ENCODE results near the gene FLT4. TPM values are rescaled to one million over a fixed set of nuclear protein-coding genes. Genes with fewer than 3 reads are reported as not detected.
"Not testable (repeated sequence)": the region's sequence is repeated elsewhere in the genome, so short reads cannot be mapped to it uniquely, and the experiment has no call there.

FLT4 gene
- 10 to 100 TPM in 3 of 12 donors, 1 to 10 TPM in 8, not detected in 1; 5.9 to 21.3 (median 7.7) TPM for polyA plus RNA-seq (ENCODE audit: insufficient read length in 12 of 12)
- long read RNA-seq, donor 1 = 0 reads
- long read RNA-seq, donor 2 = 0 reads
- long read RNA-seq, donor 3 = 0 reads
- long read RNA-seq, donor 4 = 0 reads
- long read RNA-seq, donor 5, full-length matches to known transcripts = 1 of 1 reads
- long read RNA-seq, donor 5, partial matches to known transcripts = 0 of 1 reads
- long read RNA-seq, donor 5, other reads (novel, unspliced or antisense) = 0 of 1 reads
- long read RNA-seq, donor 6 = 0 reads
- long read RNA-seq, donor 7 = 0 reads
- long read RNA-seq, donor 8 = 0 reads
- long read RNA-seq, donor 9 = 0 reads
- long read RNA-seq, donor 10, full-length matches to known transcripts = 1 of 1 reads
- long read RNA-seq, donor 10, partial matches to known transcripts = 0 of 1 reads
- long read RNA-seq, donor 10, other reads (novel, unspliced or antisense) = 0 of 1 reads
- long read RNA-seq, donor 11 = 0 reads

DNA sequence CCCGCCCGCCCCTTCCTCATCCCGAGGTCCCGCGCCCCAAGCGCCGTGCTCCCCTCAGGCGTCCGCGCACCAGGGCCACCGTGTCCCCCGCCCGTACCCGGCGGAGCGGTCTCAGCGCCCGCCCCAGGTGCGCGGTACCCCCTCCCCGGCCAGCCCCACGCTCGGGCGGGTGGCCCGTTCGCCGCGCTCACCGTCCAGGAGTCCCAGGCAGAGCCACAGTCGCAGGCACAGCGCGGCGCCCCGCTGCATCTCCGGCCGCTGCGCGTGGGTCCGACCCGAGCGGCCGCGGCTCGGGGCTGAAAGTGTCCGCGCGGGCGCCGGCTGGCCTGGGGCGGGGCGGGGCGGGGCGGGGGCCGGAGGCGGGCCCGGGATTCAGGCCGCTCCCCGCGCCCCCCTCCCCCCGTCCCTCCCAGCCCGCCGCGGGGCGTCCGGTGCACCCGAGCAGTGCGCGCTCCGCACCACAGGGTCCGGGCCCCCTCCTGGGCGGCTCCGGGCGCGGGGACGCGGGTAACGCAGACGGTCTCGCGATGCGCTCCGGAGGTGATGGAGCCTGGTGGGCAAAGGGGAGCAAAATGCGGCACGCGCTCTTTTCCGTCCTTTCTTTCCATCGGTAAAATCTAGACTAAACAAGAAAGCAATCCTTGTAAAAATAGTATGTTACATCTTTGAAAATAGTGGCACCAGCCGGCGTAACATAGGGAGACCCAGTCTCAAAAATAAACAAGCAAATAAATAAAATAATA lies at the start of gene FLT4:
Gene FLT4, minus strand, starts transcription at position 304 of the 743 bp plus-strand sequence. Its CDS starts 55 bp downstream, at position 249.
- DNase-seq = no peak

DNA sequence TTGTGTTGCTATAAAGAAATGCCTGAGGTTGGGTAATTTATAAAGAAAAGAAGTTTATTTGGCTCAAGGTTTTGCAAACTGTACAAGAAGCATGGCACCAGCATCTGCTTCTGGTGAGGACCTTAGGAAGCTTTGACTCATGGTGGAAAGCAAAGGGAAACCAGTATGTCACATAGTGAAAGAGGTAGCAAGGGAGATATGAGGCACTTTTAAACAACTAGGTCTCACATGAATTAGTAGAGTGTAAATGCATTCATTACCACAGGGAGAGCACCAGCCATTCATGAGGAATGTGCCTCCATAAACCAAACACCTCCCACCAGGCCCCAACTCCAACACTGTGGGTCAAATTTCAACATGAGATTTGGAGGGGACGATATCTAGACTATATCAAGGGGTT lies 49.6 kb upstream of the FLT4 start:
- no peak for DNase-seq

GRCh38 chr5:180696116-180696515 lies 46.7 kb upstream of the FLT4 start:
- DNase-seq = no peak

DNA sequence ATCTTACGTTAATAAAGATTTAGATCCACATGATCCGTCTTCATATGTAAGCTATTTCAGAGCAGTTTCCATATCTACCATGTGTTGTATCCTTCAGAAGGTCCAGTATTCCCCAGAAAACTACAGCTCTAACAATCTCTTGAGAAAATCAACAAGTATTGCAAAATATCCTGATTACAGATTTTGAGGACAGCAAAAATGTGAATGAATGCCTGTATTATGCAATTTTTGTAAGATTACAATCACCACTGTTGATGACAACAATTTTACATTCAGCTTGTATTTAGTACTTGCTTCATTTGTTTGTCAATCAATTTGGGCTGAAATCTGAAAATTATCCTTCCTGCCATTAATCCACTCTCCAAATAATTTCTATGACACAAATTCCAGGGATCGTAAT lies 43.0 kb upstream of the FLT4 start:
- no peak for DNase-seq

- no peak for DNase-seq
Measured at GRCh38 chr5:180691046-180691445, 41.6 kb upstream of the FLT4 start.

DNA sequence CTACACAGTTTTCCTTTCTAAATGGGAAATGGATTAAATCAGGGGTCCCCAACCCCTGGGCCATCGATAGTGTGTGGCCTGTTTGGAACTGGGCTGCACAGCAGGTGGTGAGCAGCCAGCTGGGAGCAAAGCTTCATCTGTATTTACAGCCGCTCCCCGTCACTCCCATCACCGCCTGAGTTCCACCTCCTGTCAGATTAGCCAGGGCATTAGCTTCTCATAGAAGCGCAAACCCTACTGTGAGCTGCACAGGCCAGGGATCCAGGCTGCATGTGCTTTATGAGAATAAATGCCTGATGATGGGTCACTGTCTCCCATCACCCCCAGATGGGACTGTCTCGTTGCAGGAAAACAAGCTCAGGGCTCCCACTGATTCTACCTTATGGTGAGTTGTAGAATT lies 41.2 kb upstream of the FLT4 start:
- no peak for DNase-seq

- DNase-seq = no peak
Measured at GRCh38 chr5:180689775-180690174, 40.4 kb upstream of the FLT4 start.

DNA sequence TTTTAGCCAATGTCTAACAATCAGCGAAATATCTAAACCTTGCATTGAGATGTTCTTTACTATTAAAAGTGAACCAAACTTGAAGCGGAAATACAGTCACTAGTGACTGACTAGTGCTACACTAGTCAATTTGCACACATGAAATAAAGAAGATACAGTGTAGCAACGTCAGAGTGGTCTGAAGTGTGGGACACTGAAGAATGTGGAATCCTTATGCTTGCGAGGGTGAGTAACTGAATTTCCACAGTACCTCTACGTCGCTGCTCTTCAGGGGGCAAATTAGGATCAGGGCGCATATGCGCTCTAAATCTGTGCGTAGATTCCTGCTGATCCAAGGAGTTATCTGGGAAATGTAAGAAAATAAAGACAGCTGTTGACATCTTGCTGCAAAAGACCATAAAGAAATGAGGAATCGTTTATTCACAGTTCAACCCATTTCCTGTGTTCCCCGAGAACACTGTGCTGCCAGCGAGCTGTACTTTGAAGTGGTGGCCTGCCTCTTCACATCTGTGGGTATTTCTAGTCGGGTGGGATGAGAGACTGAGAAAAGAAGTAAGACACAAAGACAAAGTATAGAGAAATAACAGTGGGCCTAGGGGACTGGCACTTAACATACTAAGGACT lies 39.8 kb upstream of the FLT4 start:
- DNase-seq = no peak

- no peak for DNase-seq
Measured at GRCh38 chr5:180688330-180689070, 39.1 kb upstream of the FLT4 start.

GRCh38 chr5:180686799-180687198 lies 37.4 kb upstream of the FLT4 start:
- DNase-seq = not testable (repeated sequence)

DNA sequence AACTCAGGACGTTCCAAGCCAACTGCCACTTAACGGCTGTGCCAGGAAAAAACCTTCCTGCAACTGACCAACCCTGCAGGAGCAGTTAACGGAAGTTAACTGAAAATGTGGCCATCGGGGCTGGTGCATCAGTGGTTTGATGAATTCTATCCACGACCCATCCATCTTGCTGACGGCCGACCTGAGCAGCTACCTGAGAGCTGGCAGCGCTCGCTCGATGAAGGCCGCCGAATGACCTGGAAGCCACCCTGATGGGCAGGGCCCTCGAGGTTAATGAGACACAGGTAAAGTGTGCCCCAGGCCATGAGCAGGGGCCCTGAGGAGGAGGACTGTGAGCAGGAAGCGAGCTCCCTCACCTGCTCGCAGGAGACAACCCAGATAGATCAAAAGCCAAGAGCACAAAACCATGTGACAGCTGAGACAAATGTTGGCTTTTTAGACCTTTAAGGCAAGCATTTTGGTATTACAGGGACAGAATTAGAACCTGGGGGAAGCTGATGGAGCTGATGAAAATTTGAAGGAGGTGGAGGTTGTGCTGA lies 35.3 kb upstream of the FLT4 start:
- no peak for DNase-seq

- DNase-seq = no peak
Measured at GRCh38 chr5:180683220-180683922, 34.0 kb upstream of the FLT4 start.

GRCh38 chr5:180682560-180682959 lies 33.2 kb upstream of the FLT4 start:
- DNase-seq = no peak

GRCh38 chr5:180682008-180682407 lies 32.6 kb upstream of the FLT4 start:
- not testable (repeated sequence) for DNase-seq

DNA sequence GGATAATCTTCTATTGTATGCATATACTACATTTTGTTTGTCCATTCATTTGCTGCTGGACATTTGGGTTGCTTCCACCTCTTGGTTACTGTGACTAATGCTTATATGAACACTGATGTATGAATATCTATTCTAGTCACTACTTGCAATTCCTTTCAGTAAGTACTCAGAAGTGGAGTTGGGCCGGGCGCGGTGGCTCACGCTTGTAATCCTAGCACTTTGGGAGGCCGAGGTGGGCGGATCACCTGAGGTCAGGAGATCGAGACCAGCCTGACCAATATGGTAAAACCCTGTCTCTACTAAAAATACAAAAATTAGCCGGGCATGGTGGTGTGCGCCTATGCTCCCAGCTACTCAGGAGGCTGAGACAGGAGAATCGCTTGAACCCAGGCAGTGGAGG lies 28.9 kb upstream of the FLT4 start:
- not testable (repeated sequence) for DNase-seq

DNA sequence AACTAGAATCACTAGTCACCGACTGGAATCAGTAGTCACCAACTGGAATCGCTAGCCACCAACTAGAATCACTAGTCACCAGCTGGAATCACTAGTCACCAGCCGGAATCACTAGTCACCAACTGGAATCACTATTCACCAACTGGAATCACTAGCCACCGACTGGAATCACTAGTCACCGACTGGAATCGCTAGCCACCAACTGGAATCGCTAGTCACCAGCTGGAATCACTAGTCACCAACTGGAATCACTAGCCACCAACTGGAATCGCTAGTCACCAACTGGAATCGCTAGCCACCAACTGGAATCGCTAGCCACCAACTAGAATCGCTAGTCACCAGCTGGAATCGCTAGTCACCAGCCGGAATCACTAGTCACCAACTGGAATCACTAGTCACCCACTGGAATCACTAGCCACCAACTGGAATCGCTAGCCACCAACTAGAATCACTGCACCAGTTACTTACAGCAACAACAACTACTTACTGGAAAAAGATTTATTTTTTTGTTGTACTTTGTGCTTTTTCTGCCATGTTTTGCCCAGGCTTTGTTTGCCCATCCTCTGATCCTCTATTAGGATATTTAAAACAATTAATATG lies 25.7 kb upstream of the FLT4 start:
- no peak for DNase-seq

- DNase-seq = not testable (repeated sequence)
Measured at GRCh38 chr5:180674090-180674475, 24.7 kb upstream of the FLT4 start.

- no peak for DNase-seq
Measured at GRCh38 chr5:180673371-180674089, 24.1 kb upstream of the FLT4 start.

DNA sequence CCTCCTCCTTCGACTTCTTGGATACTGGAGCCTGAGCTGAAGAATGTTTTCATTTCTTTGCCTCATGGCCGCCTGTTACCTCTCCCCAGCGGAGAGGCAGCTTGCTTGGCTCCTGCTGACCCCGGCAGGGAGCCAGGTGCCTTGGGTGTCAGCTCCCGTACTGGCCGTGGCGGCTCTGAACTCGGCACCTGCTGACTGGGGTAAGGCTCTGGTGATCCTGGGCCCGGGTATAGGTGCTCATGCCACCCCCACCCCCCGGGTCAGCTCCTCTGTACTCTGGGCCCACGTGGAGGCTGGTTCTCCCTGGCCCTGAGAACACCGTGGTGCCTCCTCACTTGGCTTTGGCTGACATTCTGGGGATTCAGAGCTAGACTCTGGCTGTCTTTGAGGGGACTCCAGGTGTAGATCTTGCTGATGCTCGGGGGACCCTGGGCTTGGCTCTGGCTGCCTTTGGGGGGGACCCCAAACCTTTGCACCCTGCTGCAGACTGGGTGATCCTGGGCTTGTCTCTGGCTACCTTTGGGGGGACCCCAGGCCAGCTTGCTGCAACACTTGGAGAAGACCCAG lies 22.6 kb upstream of the FLT4 start:
- DNase-seq = not testable (repeated sequence)

Data from muscle of arm (tissue), 14 donors.